ENCODE results near the gene HOMER2.
A peak's percentile ranks its signal among the peaks of the same experiment; 100 is the strongest.
"Not testable (repeated sequence)": the region's sequence is repeated elsewhere in the genome, so short reads cannot be mapped to it uniquely, and the experiment has no call there.

HOMER2 gene

DNA sequence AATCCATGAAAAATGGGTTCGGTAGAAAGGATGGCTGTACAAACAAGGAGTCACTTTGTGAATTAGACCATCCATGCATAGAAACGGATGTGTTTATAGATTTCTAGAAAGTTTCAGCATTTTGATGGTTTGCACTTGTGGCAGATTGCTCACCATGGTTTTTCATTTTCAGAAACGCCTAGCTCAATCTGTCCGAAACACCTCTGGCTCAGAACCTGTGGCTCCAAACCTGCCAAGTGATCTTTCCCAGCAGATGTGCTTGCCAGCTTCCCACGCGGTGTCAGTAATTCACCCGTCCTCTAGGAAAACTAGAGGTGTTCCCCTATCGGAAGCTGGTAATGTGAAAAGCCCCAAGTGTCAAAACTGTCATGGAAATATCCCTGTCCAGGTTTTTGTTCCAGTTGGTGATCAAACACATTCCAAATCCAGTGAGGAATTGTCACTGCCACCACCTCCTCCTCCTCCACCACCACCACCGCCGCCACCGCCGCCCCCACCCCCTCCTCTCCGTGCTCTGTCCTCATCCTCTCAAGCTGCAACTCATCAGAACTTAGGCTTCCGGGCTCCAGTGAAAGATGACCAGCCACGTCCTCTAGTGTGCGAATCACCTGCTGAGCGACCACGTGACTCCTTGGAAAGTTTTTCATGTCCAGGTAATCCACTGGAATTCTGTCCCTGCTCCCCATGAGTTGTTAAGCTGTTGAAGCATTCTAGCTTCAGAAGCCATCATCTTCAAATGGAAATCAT lies 121.9 kb downstream of the HOMER2 start:
- no peak for DNase-seq

GRCh38 chr15:82829234-82829633 lies 123.3 kb downstream of the HOMER2 start:
- DNase-seq, result no peak

- no peak for DNase-seq
Observed at GRCh38 chr15:82828075-82828474, 124.4 kb downstream of the HOMER2 start.

DNA sequence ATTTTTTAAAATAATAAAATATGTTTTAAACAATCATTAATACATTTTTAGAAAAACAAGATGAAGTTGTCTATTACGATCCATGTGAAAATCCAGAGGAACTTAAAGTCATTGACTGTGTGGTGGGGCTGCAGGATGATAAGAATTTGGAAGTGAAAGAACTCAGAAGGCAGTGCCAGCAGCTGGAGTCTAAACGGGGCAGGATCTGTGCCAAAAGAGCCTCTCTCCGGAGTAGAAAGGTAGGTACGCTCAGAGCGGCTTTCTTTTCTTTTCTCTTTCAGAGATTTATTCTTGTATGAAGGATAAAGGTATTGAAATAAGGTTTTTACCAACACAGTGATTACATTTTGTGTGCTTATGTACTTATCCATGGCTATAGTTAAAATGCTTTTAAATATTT lies 129.5 kb downstream of the HOMER2 start:
- no peak for DNase-seq

DNA sequence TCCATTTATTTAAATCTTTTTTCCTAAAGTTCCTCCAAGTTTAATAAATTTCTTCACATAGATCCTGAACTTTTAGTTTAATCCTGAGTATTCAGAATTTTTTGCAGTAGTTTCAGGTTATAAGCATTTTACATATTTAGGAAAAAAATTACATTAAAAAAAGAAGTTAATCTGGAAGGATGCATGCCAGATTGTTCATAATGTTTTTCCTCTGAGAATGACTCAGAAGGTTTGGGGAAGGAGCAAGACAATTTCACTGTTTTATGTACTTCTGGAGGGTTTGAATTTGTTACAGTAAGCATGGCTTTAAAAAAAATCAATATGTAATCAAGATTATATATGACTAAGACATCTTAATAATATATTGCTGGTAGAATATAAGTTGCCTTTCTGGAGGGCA lies 130.7 kb downstream of the HOMER2 start:
- DNase-seq, result not testable (repeated sequence)

- not testable (repeated sequence) for DNase-seq
Observed at GRCh38 chr15:82821396-82821795, 131.1 kb downstream of the HOMER2 start.

DNA sequence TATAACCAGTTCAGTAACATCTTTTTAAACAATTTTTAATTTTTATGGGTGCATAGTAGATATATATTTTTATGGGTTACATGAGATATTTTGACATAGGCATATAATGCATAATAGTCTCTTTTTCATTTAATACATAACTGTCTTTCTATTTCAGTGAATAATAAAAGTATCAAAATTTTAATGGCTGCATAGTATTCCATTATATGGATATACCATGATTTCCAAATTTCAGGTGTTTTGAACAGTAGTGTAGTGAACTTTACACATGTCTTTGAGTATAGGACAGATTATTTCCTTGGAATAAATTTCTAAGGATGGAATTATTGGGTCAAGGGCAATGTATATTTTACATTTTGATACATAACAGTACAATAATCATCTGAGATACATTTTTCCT lies 132.4 kb downstream of the HOMER2 start:
- DNase-seq, result no peak

GRCh38 chr15:82812994-82813393 lies 139.5 kb downstream of the HOMER2 start:
- peak; percentile 42 for DNase-seq

DNA sequence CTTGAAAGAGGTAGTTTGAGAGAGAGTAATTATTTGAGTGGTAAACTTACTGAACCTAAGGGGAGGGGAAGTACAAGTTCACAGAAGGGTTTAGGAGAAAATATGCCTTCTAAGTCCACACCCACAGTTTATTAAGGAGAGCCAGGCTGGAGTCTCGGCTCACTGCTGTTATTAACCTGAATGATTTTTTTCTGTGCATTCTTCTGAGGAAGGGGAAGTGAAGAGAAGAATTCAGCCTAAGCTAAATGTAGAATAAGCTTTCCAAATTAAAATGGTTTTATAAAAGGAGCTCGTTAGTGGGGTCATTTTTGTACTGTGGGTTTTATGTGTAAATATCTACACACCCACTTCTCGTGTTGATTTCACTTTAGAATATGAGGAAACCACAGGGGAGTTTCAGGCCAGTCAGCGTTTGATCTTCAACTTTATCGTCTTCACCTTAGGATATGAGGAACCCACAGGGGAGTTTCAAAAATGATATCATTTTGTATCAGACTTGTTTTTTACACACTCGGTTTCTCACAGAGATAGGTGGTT lies 141.6 kb downstream of the HOMER2 start:
- peak; percentile 63 for DNase-seq

DNA sequence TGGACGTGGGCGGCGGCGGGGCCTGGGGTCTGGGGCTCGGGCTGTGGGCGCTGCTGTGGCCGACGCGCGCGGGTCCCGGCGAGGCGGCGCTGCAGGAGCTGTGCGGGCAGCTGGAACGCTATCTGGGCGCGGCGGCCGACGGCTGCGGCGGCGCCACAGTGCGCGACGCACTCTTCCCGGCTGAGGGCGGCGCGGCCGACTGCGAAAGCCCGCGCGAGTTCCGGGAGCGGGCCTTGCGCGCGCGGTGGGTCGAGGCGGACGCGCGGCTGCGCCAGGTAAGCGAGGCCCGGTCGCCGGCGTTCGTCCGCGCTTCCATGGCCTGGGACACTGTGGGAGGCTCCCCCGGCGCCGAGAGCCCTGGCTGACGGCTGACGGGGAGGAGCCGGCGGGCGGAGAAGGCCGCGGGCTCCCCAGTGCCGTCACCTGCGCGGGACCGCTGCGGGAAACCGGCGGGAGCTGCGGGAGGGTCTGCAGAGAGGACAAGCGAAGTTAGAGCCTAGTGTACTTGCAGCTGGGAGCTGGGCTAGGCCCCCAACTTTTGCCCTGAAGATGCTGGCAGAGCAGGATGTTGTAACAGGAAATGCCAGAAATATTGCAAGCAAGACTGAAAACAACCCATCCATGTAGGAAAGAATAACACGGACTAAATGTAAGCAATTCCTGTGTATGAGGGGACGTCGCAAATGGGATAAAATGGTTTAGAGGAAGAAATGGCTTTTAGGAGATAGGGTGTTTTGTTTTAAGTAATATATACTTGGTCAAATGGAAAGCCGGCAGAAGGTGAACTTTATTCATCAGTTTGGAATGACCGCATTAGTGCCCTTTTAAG lies 142.2 kb downstream of the HOMER2 start:
- peak; percentile 46 for DNase-seq

- peak; percentile 99 for DNase-seq
Observed at GRCh38 chr15:82809308-82810060, 143.0 kb downstream of the HOMER2 start, which contains the start of gene WHAMM. WHAMM (plus strand) TSS chr15:82809628; CDS start chr15:82809727, 99 bp downstream.

DNA sequence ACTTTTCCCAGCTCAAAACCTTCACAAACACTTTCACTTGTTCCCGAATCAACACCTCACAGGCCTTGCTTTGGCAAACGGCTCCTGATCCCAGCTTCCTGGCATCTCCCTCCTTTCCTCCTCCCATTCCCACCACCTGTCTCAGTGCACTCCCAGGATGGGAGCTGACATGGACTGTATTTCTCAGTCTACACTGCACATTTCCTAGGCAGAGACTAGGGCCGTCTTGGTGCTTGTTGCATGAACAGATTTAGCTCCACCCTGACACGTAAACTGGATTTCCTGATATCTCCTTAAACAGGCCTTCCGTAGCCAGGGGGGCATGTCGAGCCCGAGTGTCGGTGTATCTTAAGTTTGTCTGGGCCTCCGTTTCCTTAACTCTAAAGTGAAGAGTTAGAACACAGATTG lies 143.9 kb downstream of the HOMER2 start:
- DNase-seq, result peak; percentile 9

DNA sequence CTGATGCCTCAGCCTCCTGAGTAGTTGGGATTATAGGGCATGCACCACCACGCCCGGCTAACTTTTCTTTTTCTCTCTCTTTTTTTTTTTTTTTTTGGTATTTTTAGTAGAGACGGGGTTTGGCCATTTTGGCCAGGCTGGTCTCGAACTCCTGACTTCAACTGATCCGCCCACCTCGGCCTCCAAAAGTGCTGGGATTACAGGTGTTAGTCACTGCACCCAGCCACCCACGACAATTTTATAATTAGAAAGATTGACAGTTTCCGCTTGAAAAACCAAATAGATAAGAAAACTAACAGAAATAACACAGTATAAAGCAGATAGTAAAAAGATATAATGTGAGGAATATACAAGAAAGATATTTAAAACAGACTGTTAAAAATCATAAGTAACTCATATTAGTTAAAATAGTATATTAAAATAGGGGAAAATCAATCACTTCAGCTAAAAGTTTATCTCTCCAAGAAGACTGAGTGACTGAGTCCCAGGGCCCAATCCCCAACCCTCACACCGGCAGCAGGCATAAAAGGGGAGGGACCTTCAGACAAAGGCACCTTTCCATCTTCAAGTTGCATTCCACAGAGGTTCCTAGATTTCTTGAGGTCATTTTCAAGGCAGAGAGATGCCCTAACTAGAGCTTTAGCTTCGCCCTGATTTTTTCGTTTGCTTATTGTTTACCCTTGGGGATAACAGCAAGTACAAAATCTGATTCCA lies 144.4 kb downstream of the HOMER2 start:
- DNase-seq, result no peak

DNA sequence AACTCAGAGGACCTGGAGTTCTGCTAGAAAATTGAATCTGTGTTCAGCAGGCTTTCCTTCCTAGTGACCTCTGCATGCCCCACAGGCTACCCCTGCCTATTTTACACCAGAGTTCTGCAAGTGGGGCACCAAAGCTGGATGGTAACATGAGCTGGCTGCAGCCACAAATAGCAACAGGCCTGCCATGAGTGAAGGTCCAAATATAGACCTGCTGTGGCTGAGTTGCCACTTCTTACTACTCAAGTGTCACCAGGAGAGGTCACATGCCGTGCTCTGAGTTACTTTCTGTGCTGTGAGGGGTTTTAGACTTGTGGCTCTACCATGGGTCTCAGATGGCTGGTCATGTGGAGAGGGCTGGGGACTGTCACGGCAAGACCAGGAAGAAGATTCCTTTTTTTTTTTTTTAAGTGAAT lies 146.5 kb downstream of the HOMER2 start, which contains the start of gene FSD2:
Gene FSD2 (minus strand): TSS at position 76 of the 413 bp plus-strand sequence. CDS start 18,679 bp downstream, outside the sequence.
- DNase-seq, result no peak

- peak; percentile 29 for DNase-seq
Observed at GRCh38 chr15:82804575-82804949, 148.0 kb downstream of the HOMER2 start.

GRCh38 chr15:82803793-82804574 lies 148.5 kb downstream of the HOMER2 start:
- no peak for DNase-seq

GRCh38 chr15:82802497-82802896 lies 150.0 kb downstream of the HOMER2 start:
- peak; percentile 87 for DNase-seq

GRCh38 chr15:82799183-82799841 lies 153.2 kb downstream of the HOMER2 start:
- no peak for DNase-seq
